Endothelial cell of umbilical vein (primary cell): ENCODE measurements around the gene LGALS4. TPM values are rescaled to one million over a fixed set of nuclear protein-coding genes. Genes with fewer than 3 reads are reported as not detected.

Experiments used
- BruUV-seq: library from RNA; stranded (reverse); fragments of 400-500 nt; replicated peaks from 2 replicates; lab custom pipeline; 2021; lab: Mats Ljungman, UMichigan
- CTCF ChIA-PET: fragments of 300-600, 350-600 bp; sonication (Branson Sonifier 250); formaldehyde crosslinking; loops from one replicate; lab custom pipeline; 2021; ENCODE audit warnings: antibody characterized with exemption, inconsistent platforms; lab: Charles Lee
- POLR2A ChIA-PET: fragments of 300-600, 350-600 bp; sonication (Branson Sonifier 250); formaldehyde crosslinking; loops from one replicate; lab custom pipeline; 2021; ENCODE audit warnings: antibody characterized with exemption, inconsistent platforms; lab: Charles Lee
- DNase-seq: peaks from one replicate; pipeline ENCODE4 v3.0.0-alpha.2; 2011; ENCODE audit warnings: low read depth, low spot score
- FAIRE-seq: peaks from 2 replicates; lab custom pipeline; 2011; peaks lifted over from hg19 to GRCh38; lab: Jason Lieb, UNC
- H2AFZ ChIP-seq: 2 replicates; pipeline ENCODE4 v1.6.0; 2012; ENCODE audit warnings: low read depth, low read length, control low read depth, inconsistent platforms
- H3K27ac ChIP-seq: 2 replicates; pipeline ENCODE4 v1.5.1; 2011; ENCODE audit warnings: low read depth, mild to moderate bottlenecking, control low read depth, low read length, moderate library complexity; ENCODE audit not compliant: insufficient read depth
- H3K27me3 ChIP-seq, 2 experiments: 2 replicates each; pipeline versions ENCODE4 v1.6.0 to v1.6.1; 2011; ENCODE audit warnings: low read length in 2 of 2, mixed read lengths in 1 of 2; ENCODE audit not compliant: control insufficient read depth in 2 of 2, insufficient read depth in 2 of 2
- H3K36me3 ChIP-seq, 2 experiments: 2 replicates in 1 of 2; 3 replicates in 1 of 2; pipeline ENCODE4 v1.5.1; 2011; ENCODE audit warnings: low read length in 2 of 2, mild to moderate bottlenecking in 1 of 2, moderate library complexity in 1 of 2; ENCODE audit not compliant: control insufficient read depth in 2 of 2, insufficient read depth in 2 of 2; ENCODE audit errors: extremely low read depth in 1 of 2
- H3K4me1 ChIP-seq: 3 replicates; pipeline ENCODE4 v1.5.1; 2011; ENCODE audit warnings: mild to moderate bottlenecking, low read length; ENCODE audit not compliant: control insufficient read depth, insufficient read depth; ENCODE audit errors: extremely low read depth
- H3K4me2 ChIP-seq: 2 replicates; pipeline ENCODE4 v1.6.1; 2011; ENCODE audit warnings: low read length, control low read depth, mixed read lengths; ENCODE audit not compliant: insufficient read depth
- H3K4me3 ChIP-seq, 3 experiments: fragments of 200-600 bp in 1 of 3; sonication (generic), shearing (Covaris generic) in 1 of 3; replicated peaks in 1 of 3; 2 replicates each; pipeline ENCODE4 v1.5.1; 2011 to 2016; ENCODE audit warnings: control low read depth in 3 of 3, low read length in 3 of 3, mild to moderate bottlenecking in 2 of 3, inconsistent platforms in 1 of 3, low read depth in 1 of 3, moderate library complexity in 1 of 3; ENCODE audit not compliant: insufficient read depth in 1 of 3
- H3K79me2 ChIP-seq: 2 replicates; pipeline ENCODE4 v1.6.0; 2012; ENCODE audit warnings: low read length, inconsistent platforms; ENCODE audit not compliant: control insufficient read depth, insufficient read depth
- H3K9ac ChIP-seq: replicated peaks from 2 replicates; pipeline ENCODE3; 2011; ENCODE audit warnings: low read length, control low read depth; ENCODE audit not compliant: insufficient read depth; ENCODE audit errors: extremely low read depth
- H3K9me1 ChIP-seq: replicated peaks from 3 replicates; pipeline ENCODE4 v1.6.0; 2011; ENCODE audit warnings: mild to moderate bottlenecking, low read length; ENCODE audit not compliant: control insufficient read depth, insufficient read depth; ENCODE audit errors: extremely low read depth
- H3K9me3 ChIP-seq: replicated peaks from 2 replicates; pipeline ENCODE4 v1.5.1; 2012; ENCODE audit warnings: low read length, inconsistent platforms; ENCODE audit not compliant: control insufficient read depth, insufficient read depth
- H4K20me1 ChIP-seq: replicated peaks from 2 replicates; pipeline ENCODE3; 2011; ENCODE audit warnings: mild to moderate bottlenecking, low read length; ENCODE audit not compliant: control insufficient read depth, insufficient read depth; ENCODE audit errors: extremely low read depth
- EZH2 ChIP-seq: IDR thresholded peaks from 2 replicates; pipeline ENCODE4 v1.6.1; 2012; ENCODE audit warnings: borderline replicate concordance, low read depth, mild to moderate bottlenecking, moderate library complexity, low read length, inconsistent platforms; ENCODE audit not compliant: severe bottlenecking
- FOS ChIP-seq: IDR thresholded peaks from 2 replicates; pipeline ENCODE4 v1.6.1; 2011; ENCODE audit warnings: mild to moderate bottlenecking, low read length, moderate library complexity, borderline replicate concordance; ENCODE audit not compliant: insufficient read depth
- MYC ChIP-seq: IDR thresholded peaks from one replicate; pipeline ENCODE4 v1.6.1; 2011; ENCODE audit warnings: mild to moderate bottlenecking, low read depth, low read length
- POLR2A ChIP-seq: IDR thresholded peaks from 2 replicates; pipeline ENCODE4 v1.6.1; 2012; ENCODE audit warnings: low read depth, mild to moderate bottlenecking, control low read depth, low read length
- POLR2AphosphoS5 ChIP-seq: IDR thresholded peaks from 2 replicates; pipeline ENCODE4 v1.6.1; 2012; ENCODE audit warnings: low read depth, mild to moderate bottlenecking, control low read depth, low read length, moderate library complexity; ENCODE audit not compliant: insufficient read depth
- dilution Hi-C: fragments of 300-500 bp; cut with MboI; formaldehyde crosslinking; loops from one replicate; pipeline ENCODE4 v1.15.0; 2019; ENCODE audit warnings: low sequenced_read_pairs; ENCODE audit not compliant: extremely low pct_ligation_motif_present
- intact Hi-C: fragments of 100-400 bp; cut with micrococcal nuclease; formaldehyde crosslinking; loops from one replicate; pipeline ENCODE4 v1.10.0; 2022
- polyA plus RNA-seq, 4 experiments: library from polyadenylated mRNA; depleted of rRNA in 3 of 4; stranded (reverse) in 3 of 4; unstranded in 1 of 4; fragments of >200 nt; gene quantifications; 2 replicates each; pipeline versions ENCODE4 v1.2.1 to v1.2.3, GENCODE V29; 2011 to 2012; ENCODE audit warnings: missing spikeins in 1 of 4
- total RNA-seq: library from RNA; stranded (reverse); gene quantifications from 2 replicates; pipeline ENCODE4 v1.2.3, GENCODE V29; 2021

The LGALS4 gene
- total and polyA plus RNA-seq, 2 donors (not counting 3 experiments of a cell fraction or from before 2014, with no cell fraction given): 0.19 TPM; not detected in 1

GRCh38 chr19:38836159-38836982, 23.6 kb upstream of the LGALS4 start:
- Histone ChIP-seq H3K79me2 (peaks cover 4% of the 10 kb centered on the region), H3K36me3 (peaks cover 33 to 49% of the 10 kb centered on the region in 2 experiments), H3K9me3 (no peaks in the 10 kb centered on the region), H3K9ac (no peak overlapping the region), H3K27me3 (no peaks in the 10 kb centered on the region), H3K9me1 (no peaks in the 10 kb centered on the region), H4K20me1 (no peaks in the 10 kb centered on the region), H3K4me1 (peaks cover 7% of the 10 kb centered on the region), H3K27ac (no peak overlapping the region), H3K4me2 (no peak overlapping the region), H3K4me3 (no peak overlapping the region), H2AFZ (no peak overlapping the region)
- POLR2A ChIA-PET: interaction anchor here (1.3 kb wide), 1 partner anchor 13 kb away, joined by 3 read pairs; no protein-coding TSS in a partner anchor
- DNase-seq (no peak), FAIRE-seq (no peak)
- dilution Hi-C loops (no loop called here), intact Hi-C loops (no loop called here)
- TF ChIP-seq POLR2AphosphoS5 (no peak), MYC (no peak), EZH2 (no peak)
- TSS peak; percentile 20 for BruUV-seq
- CTCF ChIA-PET: interaction anchor here (1.2 kb wide), 1 partner anchor 67 kb away, joined by 5 read pairs; no protein-coding TSS in a partner anchor

- DNase-seq (no peak), FAIRE-seq (no peak)
- ChIA-PET POLR2A (interaction anchor here (0.8 to 1.3 kb wide), 2 partner anchors 15 kb away, joined by 3 read pairs; no protein-coding TSS in a partner anchor), CTCF (interaction anchor here (0.9 kb wide), 1 partner anchor 96 kb away, joined by 3 read pairs; the partner anchor contains the start of genes MRPS12 and SARS2)
- H3K27ac ChIP-seq: no peak overlapping the region
- H3K9me1 ChIP-seq: no peaks in the 10 kb centered on the region
- peaks cover 13% of the 10 kb centered on the region for H3K4me1 ChIP-seq
- no peaks in the 10 kb centered on the region for H3K79me2 ChIP-seq
- TF ChIP-seq POLR2A (peak; percentile 14), FOS (no peak)
- H3K36me3 ChIP-seq: peaks cover 27 to 34% of the 10 kb centered on the region in 2 experiments
- no peak overlapping the region for H3K4me2 ChIP-seq
- H4K20me1 ChIP-seq: no peaks in the 10 kb centered on the region
- no TSS peak for BruUV-seq
- no peaks in the 10 kb centered on the region for H3K27me3 ChIP-seq
- dilution Hi-C loops: no loop called here
- intact Hi-C loops: loop anchor here (5.0 kb wide), 3 partner anchors 42 to 97 kb away; no protein-coding TSS in a partner anchor
- no peak overlapping the region for H2AFZ ChIP-seq
- no peak overlapping the region for H3K4me3 ChIP-seq
- no peaks in the 10 kb centered on the region for H3K9me3 ChIP-seq
- no peak overlapping the region for H3K9ac ChIP-seq
Measured at GRCh38 chr19:38834590-38834989, 21.8 kb upstream of the LGALS4 start.
